Measurements from ENCODE around the gene SNX4. TPM values are rescaled to one million over a fixed set of nuclear protein-coding genes. Genes with fewer than 3 reads are reported as not detected.

The SNX4 gene
- total and polyA plus RNA-seq, 2 of the 4 experiments (the other 2 are of a cell fraction): 10.7 to 25.6 TPM

GRCh38 chr3:125481786-125482185, 38.2 kb downstream of the SNX4 start:
- no peak overlapping the region for H2BK5ac ChIP-seq (ENCODE audit: low read depth, low read length, poor library complexity, severe bottlenecking)
- no peak overlapping the region for H3K9ac ChIP-seq (ENCODE audit: low read depth, low read length)
- CTCF ChIA-PET: no interaction called here
- no peak overlapping the region for H4K5ac ChIP-seq (ENCODE audit: low read depth, low read length)
- ATAC-seq (ENCODE audit: low read depth): no peak
- H3K14ac ChIP-seq (replicated peaks; ENCODE audit: low read depth, low read length): no peak overlapping the region
- H3K4me3 ChIP-seq (ENCODE audit: insufficient read depth, low read depth, low read length): no peak overlapping the region
- H2AK9ac ChIP-seq (replicated peaks; ENCODE audit: low read depth, low read length, poor library complexity): no peak overlapping the region
- no peak overlapping the region for H4K91ac ChIP-seq (ENCODE audit: insufficient read depth, low read depth, low read length)
- H3K79me1 ChIP-seq (ENCODE audit: low read depth in 1 of 2, low read length in 2 of 2): peaks cover 17 to 27% of the 10 kb centered on the region in 2 experiments
- no peak overlapping the region for H3K56ac ChIP-seq (ENCODE audit: extremely low read depth, insufficient read depth, low read length)
- intact Hi-C loops (cut with micrococcal nuclease): no loop called here
- H3K4me2 ChIP-seq (ENCODE audit: low read depth, low read length): no peak overlapping the region
- no peak overlapping the region for H2AFZ ChIP-seq (replicated peaks; ENCODE audit: low read length, poor library complexity)
- dilution Hi-C loops (cut with HindIII; ENCODE audit: low sequenced_read_pairs, unreplicated experiment): no loop called here
- BruUV-seq (replicated peaks): no TSS peak
- H2BK15ac ChIP-seq (ENCODE audit: low read depth, low read length): no peak overlapping the region
- no peak overlapping the region for H2BK120ac ChIP-seq (ENCODE audit: low read depth, low read length)
- H3K36me3 ChIP-seq (ENCODE audit: control insufficient read depth, insufficient read depth, low read length): peaks cover 18% of the 10 kb centered on the region
- no peaks in the 10 kb centered on the region for H3K27me3 ChIP-seq (ENCODE audit: control insufficient read depth, insufficient read depth, low read length)
- no peak for DNase-seq
- H3K18ac ChIP-seq (ENCODE audit: low read depth, low read length): no peak overlapping the region
- in situ Hi-C loops (cut with MboI; ENCODE audit: low sequenced_read_pairs): no loop called here
- H3K4ac ChIP-seq (ENCODE audit: low read depth, low read length): no peak overlapping the region
- WGBS, 2 experiments (ENCODE audit: extremely low coverage in 2 of 2, insufficient read length in 1 of 2): 100% methylated on average over 2 of the region's 2 CpGs; no CpG with 5 or more reads in 1 of the 2 experiments
- H3K9me3 ChIP-seq (ENCODE audit: control insufficient read depth, insufficient read depth, low read length): no peaks in the 10 kb centered on the region
- H4K8ac ChIP-seq (ENCODE audit: low read depth in 2 of 2, low read length in 2 of 2): no peak overlapping the region
- no peak overlapping the region for H3K27ac ChIP-seq (ENCODE audit: insufficient read depth, low read length)
- POLR2A ChIA-PET (ENCODE audit: unreplicated experiment): no interaction called here
- no peaks in the 10 kb centered on the region; the same call in 1 of the 2 replicates for H4K20me1 ChIP-seq (ENCODE audit: insufficient read depth, low read length)
- no peak overlapping the region for H2AK5ac ChIP-seq (ENCODE audit: low read depth, low read length)
- TF ChIP-seq MXI1 (IDR thresholded peaks at IDR 0.05; ENCODE audit: borderline replicate concordance, low read depth, low read length): no peak
- TF ChIP-seq FOS (IDR thresholded peaks at IDR 0.05; ENCODE audit: low read depth, low read length): no peak
- no peak for TF ChIP-seq RFX5 (IDR thresholded peaks at IDR 0.05; ENCODE audit: low read depth, low read length)
- TF ChIP-seq ELK1 (IDR thresholded peaks at IDR 0.05; ENCODE audit: borderline replicate concordance, low read depth, low read length): no peak
- no peak for TF ChIP-seq BHLHE40 (IDR thresholded peaks at IDR 0.05; ENCODE audit: low read depth, low read length)
- TF ChIP-seq MAZ (IDR thresholded peaks at IDR 0.05; ENCODE audit: borderline replicate concordance, low read depth, low read length): no peak
- no peak for TF ChIP-seq MAFK (IDR thresholded peaks at IDR 0.05; ENCODE audit: low read depth, low read length)
- no peak for TF ChIP-seq POLR2A (IDR thresholded peaks at IDR 0.05; ENCODE audit: low read depth, low read length)
- TF ChIP-seq, protein P1, sequence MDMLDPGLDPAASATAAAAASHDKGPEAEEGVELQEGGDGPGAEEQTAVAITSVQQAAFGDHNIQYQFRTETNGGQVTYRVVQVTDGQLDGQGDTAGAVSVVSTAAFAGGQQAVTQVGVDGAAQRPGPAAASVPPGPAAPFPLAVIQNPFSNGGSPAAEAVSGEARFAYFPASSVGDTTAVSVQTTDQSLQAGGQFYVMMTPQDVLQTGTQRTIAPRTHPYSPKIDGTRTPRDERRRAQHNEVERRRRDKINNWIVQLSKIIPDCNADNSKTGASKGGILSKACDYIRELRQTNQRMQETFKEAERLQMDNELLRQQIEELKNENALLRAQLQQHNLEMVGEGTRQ (IDR thresholded peaks at IDR 0.05; ENCODE audit: low read depth, low read length): no peak
- TF ChIP-seq NFE2L2 (IDR thresholded peaks at IDR 0.05; ENCODE audit: low read depth, low read length): no peak
- TF ChIP-seq CEBPB (IDR thresholded peaks at IDR 0.05; ENCODE audit: low read depth, low read length): no peak
- H3K23ac ChIP-seq (ENCODE audit: low read depth, low read length): no peak overlapping the region
- H3K9me1 ChIP-seq (ENCODE audit: insufficient read depth, low read length): peaks cover 3% of the 10 kb centered on the region; the same call in 1 of the 2 replicates
- no peak overlapping the region for H2BK20ac ChIP-seq (ENCODE audit: low read depth, low read length)
- peaks cover 2% of the 10 kb centered on the region; the same call in 1 of the 2 replicates for H3K4me1 ChIP-seq (ENCODE audit: control insufficient read depth, insufficient read depth, low read length)
